Neural cell (in vitro differentiated cells): ENCODE results near the gene RPL38.

Experiments
- CTCF ChIP-seq: fragments of 450-650 bp; IDR thresholded peaks from 2 replicates; pipeline ENCODE4 v1.5.1; 2014; ENCODE audit warnings: antibody characterized with exemption, mild to moderate bottlenecking, moderate library complexity; ENCODE audit not compliant: poor library complexity, severe bottlenecking
- EP300 ChIP-seq: fragments of 450-650 bp; conservative IDR thresholded peaks from 2 replicates; pipeline ENCODE4 v1.6.1; 2014; ENCODE audit warnings: antibody characterized with exemption, mild to moderate bottlenecking, moderate library complexity; ENCODE audit not compliant: poor library complexity, severe bottlenecking
- EZH2 ChIP-seq: fragments of 200-600, 300-800 bp; shearing (Covaris generic), sonication (generic); IDR thresholded peaks from 2 replicates; pipeline ENCODE4 v1.6.1; 2014; ENCODE audit warnings: antibody characterized with exemption, low read length, borderline replicate concordance, mild to moderate bottlenecking; ENCODE audit not compliant: insufficient read depth, poor library complexity, severe bottlenecking
- POLR2AphosphoS5 ChIP-seq: IDR thresholded peaks from 2 replicates; pipeline ENCODE4 v1.6.1; 2012
- TAF1 ChIP-seq: IDR thresholded peaks from 2 replicates; pipeline ENCODE4 v1.6.1; 2012; ENCODE audit warnings: low read depth
- TF ChIP-seq, protein P1 (sequence below): IDR thresholded peaks from 2 replicates; pipeline ENCODE4 v1.6.1; 2012; ENCODE audit warnings: borderline replicate concordance

DNA sequence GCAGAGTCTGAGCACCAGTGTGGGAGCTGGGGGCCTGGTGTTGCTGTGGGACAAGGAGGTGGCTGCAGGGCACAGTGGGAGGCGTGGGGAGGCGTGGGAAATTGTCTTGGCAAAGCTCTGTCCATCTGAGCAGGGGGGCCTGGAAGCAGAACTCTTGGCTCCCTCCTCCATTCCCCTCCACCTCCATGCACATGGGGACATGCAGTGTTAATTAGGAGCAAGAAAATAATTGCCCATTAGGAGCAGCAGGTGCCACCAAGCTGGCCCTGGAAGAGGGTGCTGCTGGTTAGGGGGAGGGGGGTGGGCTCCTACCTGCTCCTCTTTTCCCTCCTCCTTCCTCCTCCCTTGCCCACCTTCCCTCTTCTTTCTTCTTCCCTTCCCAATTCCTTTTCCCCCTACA is 14.4 kb downstream of the RPL38 start:
- TF ChIP-seq EZH2 (no peak), POLR2AphosphoS5 (no peak), CTCF (no peak), TAF1 (no peak), EP300 (no peak)
- TF ChIP-seq, protein P1, sequence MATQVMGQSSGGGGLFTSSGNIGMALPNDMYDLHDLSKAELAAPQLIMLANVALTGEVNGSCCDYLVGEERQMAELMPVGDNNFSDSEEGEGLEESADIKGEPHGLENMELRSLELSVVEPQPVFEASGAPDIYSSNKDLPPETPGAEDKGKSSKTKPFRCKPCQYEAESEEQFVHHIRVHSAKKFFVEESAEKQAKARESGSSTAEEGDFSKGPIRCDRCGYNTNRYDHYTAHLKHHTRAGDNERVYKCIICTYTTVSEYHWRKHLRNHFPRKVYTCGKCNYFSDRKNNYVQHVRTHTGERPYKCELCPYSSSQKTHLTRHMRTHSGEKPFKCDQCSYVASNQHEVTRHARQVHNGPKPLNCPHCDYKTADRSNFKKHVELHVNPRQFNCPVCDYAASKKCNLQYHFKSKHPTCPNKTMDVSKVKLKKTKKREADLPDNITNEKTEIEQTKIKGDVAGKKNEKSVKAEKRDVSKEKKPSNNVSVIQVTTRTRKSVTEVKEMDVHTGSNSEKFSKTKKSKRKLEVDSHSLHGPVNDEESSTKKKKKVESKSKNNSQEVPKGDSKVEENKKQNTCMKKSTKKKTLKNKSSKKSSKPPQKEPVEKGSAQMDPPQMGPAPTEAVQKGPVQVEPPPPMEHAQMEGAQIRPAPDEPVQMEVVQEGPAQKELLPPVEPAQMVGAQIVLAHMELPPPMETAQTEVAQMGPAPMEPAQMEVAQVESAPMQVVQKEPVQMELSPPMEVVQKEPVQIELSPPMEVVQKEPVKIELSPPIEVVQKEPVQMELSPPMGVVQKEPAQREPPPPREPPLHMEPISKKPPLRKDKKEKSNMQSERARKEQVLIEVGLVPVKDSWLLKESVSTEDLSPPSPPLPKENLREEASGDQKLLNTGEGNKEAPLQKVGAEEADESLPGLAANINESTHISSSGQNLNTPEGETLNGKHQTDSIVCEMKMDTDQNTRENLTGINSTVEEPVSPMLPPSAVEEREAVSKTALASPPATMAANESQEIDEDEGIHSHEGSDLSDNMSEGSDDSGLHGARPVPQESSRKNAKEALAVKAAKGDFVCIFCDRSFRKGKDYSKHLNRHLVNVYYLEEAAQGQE = no peak
